ENCODE results near the gene SMAD9.

Gene SMAD9

DNA sequence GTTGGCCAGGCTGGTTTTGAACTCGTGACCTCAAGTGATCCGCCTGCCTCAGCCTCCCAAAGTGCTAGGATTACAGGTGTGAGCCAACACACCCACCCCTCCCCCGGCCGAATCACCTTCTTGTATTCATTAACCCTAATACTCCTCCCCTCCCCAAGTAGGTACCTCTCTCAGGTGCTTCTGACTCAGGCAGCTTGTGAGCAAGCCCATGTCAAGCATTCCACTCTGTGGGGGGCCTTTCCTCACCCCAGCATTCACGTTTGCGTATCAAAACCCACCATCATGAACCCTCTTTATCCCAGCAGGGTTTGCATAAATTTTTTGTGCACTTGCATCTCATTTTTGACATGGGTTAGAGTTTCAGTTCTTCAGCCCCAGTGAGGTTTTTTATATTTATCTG is 124.6 kb downstream of the SMAD9 start:
- H4K20me1 ChIP-seq (ENCODE audit: low read depth, low read length), result no peaks in the 10 kb centered on the region

More for the DNA sequence above, 124.6 kb downstream of the SMAD9 start:
- Histone ChIP-seq H3K79me2 (ENCODE audit: insufficient read depth, low read length) (no peaks in the 10 kb centered on the region), H3K27me3 (ENCODE audit: low read length) (no peaks in the 10 kb centered on the region), H3F3A (ENCODE audit: insufficient read depth) (no peaks in the 10 kb centered on the region), H3K4me3 (ENCODE audit: insufficient read depth, low read length, poor library complexity, severe bottlenecking) (no peak overlapping the region), H3K27ac (ENCODE audit: low read depth, low read length) (no peak overlapping the region), H3K4me2 (ENCODE audit: low read depth, low read length, poor library complexity, severe bottlenecking) (no peak overlapping the region), H3K36me3 (ENCODE audit: low read length) (no peaks in the 10 kb centered on the region), H3K9me3 (ENCODE audit: insufficient read depth, low read length) (no peaks in the 10 kb centered on the region), H2AFZ (ENCODE audit: low read depth, low read length, severe bottlenecking) (no peak overlapping the region), H3K9me2 (replicated peaks; ENCODE audit: insufficient read depth, low read length) (no peaks in the 10 kb centered on the region), H3K9ac (ENCODE audit: low read length) (no peak overlapping the region)
- TF ChIP-seq EZH2phosphoT487 (conservative IDR thresholded peaks at IDR 0.05; ENCODE audit: low read length), result no peak
- TF ChIP-seq CTCF (IDR thresholded peaks at IDR 0.05; ENCODE audit: insufficient read depth, low read length, poor library complexity, severe bottlenecking), result no peak

Data from SU-DHL-6 (cell line).